Tibial artery (tissue), 4 donors: ENCODE data around the gene NPIPB12.
"Not testable (repeated sequence)": the region's sequence is repeated elsewhere in the genome, so short reads cannot be mapped to it uniquely, and the experiment has no call there.

Experiments used
- DNase-seq, 2 donors: peaks; one replicate each; pipeline ENCODE4 v3.0.0-alpha.2; 2019
- H3K27ac ChIP-seq, 2 donors: fragments of 200-600 bp; sonication (generic) in 1 of 2; 1 replicate in 1 of 2; 2 replicates in 1 of 2; pipeline ENCODE4 v1.5.1; 2018 to 2019; ENCODE audit warnings: mild to moderate bottlenecking in 1 of 2
- H3K27me3 ChIP-seq, 2 donors: fragments of 200-600 bp; sonication (generic) in 1 of 2; one replicate each; pipeline versions ENCODE4 v1.5.1 to v1.6.0; 2016 to 2019
- H3K36me3 ChIP-seq, 3 donors: fragments of 200-600 bp; sonication (generic) in 2 of 3; one replicate each; pipeline ENCODE4 v1.5.1; 2016 to 2019; ENCODE audit warnings: mild to moderate bottlenecking in 2 of 3
- H3K4me1 ChIP-seq, 4 donors: fragments of 200-600 bp; sonication (generic) in 2 of 4; 1 replicate in 3 of 4; 2 replicates in 1 of 4; pipeline ENCODE4 v1.5.1; 2016 to 2019
- H3K4me3 ChIP-seq, 2 donors: fragments of 200-600 bp; sonication (generic) in 1 of 2; 1 replicate in 1 of 2; 2 replicates in 1 of 2; pipeline ENCODE4 v1.5.1; 2018 to 2019; ENCODE audit warnings: mild to moderate bottlenecking in 2 of 2
- H3K9me3 ChIP-seq, 3 donors: fragments of 200-600 bp; sonication (generic) in 1 of 3; one replicate each; pipeline ENCODE4 v1.5.1; 2016 to 2019
- intact Hi-C: fragments of 100-400 bp; cut with DNase I; formaldehyde crosslinking; loops from one replicate; pipeline ENCODE4 v1.15.0; 2023; ENCODE audit warnings: low total_unique reads

The NPIPB12 gene

GRCh38 chr16:29453754-29454153 lies 52.5 kb downstream of the NPIPB12 start:
- H3K27me3 ChIP-seq, H3K4me3 ChIP-seq, intact Hi-C loops, DNase-seq, H3K9me3 ChIP-seq, H3K4me1 ChIP-seq, H3K36me3 ChIP-seq, H3K27ac ChIP-seq: not testable (repeated sequence)
